HG02885 (cell line): ENCODE measurements around the gene CC2D2B.
"Not testable (repeated sequence)": the region's sequence is repeated elsewhere in the genome, so short reads cannot be mapped to it uniquely, and the experiment has no call there.

Experiments used
- ATAC-seq: cut with Tn5 transposase; IDR thresholded peaks from one replicate; pipeline ENCODE4 v1.9.1; 2021; ENCODE audit warnings: mild to moderate bottlenecking; ENCODE audit not compliant: unreplicated experiment, poor library complexity

Gene CC2D2B

DNA sequence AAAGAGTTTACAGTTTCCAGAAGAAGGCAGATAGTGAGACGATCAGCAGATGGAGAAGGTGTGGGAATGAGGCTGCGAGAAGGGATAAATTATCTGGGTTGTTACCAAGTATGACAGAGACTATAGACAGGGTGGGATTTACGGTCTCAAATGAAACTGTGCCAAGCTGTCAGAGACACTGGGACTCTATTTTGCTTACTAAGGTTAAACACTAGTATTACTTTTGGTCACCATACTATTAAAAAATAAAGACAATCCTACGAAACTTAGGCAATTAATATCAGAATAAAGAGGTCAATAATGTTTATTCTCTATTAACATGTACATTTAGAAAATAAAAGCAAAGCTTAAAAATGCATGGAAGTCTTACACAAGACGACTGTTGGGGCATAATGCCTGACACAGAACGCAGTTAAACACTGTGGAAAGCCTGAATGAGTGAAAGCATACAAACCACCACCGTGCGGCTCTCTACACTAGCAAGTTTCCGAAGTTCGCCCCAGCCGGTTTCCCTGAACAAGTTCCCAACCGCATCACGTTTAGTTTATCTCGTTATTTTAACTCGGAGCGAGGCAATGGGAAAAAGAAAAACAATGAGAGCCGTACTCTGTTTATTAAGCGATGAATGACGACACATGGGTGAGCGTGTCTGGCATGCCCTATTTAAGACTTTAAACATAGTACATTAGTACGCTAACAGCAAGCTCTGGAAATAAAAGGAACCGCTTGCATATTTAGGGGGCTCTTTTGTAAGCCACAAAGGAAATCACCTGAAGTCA is 909 bp upstream of the CC2D2B start:
- peak; percentile 43 for ATAC-seq

DNA sequence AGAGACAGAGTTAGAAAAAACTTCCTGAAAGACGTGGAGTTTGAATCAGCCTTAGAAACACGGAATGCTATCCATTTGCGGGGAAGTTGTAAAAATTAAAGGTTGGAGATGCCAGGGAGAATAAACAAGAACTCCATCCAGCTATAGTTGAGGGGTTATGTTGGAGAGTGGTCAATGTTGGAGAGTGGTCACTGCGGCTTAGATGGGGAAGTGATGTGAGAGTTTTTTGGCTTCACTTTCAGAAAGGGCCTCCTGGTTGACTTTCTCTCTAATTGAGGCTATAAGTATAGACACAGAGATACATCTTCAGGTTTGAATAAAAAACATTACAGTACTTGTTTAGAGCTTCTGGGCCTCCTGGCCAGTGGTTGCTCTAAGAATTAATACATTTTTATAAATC is 675 bp downstream of the CC2D2B start:
- ATAC-seq = no peak

DNA sequence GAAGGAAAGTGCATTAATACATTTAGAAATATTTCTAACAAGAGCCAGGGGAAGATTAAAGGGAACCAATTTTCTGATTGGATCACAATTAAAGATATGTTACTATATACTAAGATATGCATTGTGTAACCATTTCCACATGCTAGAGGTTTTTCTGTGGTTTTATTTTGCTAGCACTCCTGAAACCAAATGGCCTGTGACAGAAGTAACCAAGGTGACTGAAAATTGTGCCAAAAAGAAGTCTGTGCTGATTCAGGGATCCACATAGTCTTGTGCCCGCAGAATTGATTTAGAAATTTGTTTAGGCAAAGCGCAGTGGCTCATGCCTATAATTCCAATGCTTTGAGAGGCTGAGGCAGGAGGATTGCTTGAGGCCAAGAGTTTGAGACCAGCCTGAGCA is 1.8 kb downstream of the CC2D2B start:
- ATAC-seq = no peak

DNA sequence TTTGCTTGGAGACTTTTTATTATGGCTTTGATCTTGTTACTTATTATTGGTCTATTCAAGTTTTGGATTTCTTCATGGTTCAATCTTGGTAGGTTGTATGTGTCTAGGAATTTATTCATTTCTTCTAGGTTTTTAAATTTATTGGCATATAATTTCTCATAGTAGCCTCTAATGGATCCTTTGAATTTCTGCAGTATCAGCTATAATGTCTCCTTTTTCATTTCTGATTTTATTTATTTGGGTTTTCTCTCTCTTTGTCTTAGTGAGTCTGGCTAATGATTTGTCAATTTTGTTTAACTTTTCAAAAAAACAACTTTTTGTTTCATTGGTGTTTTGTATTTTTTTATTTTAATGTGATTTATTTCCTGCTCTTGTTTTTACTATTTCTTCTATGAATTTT is 8.3 kb downstream of the CC2D2B start:
- ATAC-seq = not testable (repeated sequence)

DNA sequence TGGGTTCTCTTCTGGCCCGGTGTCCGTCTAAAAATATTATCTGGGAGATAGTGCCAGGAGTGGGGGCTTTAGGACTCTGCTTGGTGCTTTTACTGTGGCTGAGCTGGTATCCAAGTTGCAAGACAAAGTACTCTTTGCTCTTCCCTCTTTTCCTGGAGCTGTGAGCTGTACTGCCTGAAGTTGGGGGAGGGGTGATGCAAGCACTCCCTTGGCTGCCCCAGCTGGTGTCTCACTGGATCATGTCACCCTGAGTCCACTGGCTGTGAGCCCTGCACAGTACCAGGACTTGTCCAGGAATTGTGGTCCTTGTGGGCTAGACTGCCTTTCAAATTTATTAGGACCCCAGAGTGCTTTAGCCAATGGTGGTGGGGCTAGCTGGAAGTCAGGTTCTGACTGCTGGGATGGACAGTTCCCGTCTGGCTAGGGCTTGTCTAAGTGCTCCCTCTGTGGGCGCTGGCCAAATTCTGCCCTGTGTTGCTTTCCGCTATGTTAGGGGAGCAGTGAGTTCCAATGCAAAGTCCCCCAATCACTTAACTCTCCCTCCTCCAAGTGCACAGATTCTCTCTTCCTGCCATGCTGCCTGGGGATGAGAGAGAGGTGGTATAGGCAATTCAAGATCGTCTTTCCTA is 13.1 kb downstream of the CC2D2B start:
- no peak for ATAC-seq

DNA sequence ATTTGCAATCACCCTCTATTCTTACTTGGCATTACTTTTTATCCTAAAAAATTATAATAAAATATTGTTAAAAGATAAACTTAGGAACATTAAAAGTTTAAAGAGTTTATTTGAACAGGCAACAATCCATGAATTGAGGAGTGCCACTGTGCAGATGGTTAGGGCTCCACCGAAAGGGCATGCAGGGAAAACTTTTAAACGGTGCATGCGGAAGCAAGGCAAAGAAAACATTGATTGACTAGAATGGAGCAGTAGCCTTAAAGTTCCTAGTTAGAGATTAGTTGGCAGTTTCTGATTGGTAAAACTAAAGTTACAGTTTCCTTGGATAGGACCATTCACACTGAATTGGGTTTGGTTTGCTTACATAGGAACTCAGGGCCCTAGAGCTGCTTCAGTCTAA is 17.3 kb downstream of the CC2D2B start:
- ATAC-seq = no peak

DNA sequence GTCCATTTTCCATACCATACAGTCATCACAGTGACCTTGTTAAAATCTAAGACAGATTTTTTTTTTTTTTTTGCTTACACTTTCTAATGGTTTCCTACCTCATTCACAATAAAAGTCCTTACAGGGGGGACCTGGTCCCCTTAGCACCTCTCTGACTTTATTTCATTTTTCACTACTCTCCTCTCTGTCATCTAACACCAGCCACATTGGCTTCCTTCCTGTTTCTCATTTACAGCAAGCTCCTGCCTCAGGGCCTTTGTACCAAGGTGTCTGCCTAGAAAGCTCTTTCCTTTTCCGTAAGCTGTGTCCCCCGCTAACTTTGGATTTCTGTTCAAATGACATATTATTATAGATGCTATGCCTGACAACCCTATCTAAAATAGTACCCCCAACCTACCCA is 27.7 kb downstream of the CC2D2B start:
- ATAC-seq = no peak

DNA sequence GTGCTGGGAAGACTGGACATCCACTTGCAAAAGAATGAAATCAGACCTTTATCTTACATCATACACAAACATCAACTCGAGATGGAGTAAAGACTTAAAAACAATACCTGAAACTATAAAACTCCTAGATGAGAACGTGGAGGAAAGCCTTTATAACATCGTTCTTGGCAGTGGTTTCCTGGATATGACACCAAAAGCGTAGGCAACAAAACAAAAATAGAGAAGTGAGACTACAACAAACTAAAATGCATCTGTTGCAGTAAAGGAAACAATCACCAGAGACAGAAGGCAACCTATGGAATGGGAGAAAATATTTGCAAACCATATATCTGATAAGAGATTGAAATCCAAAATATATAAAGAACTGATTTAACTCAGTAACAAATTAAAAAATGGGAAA is 33.3 kb downstream of the CC2D2B start:
- ATAC-seq = no peak

DNA sequence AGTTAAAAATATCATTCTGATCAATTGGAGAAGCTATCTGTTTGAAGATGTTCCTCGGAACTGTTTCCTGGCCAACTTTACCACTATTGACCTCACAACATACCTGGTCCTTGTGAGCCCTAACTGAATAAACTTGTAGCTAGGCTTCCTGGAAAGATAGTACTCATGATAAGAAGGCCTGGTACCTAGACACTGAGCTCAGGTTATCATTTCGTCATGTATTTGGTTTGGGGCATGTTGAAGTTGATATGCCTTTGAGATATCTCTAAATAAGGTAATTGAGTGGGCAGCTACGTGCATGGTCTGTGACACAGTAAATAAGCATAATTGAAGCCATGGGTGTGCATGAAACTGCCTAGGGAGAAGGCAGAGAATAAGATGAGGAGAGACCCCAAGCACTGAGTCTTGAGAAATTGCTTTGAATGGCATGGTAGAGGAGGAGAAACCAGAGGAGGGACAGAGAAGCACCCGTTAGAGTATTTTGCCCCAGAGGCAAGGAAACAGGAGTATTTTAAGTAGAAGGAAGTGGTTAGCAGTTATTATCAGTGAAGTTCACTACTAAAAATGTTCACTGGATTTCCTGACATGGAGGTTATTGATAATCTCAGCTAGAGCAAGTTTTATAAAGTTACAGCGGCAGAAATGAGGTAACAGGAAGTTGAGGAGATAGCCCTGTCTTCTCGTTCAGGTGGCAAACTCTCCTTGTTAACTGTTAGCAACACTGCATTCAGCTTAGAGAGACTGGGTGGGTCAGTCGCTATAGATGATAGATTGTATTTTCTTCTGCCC is 55.6 kb downstream of the CC2D2B start:
- ATAC-seq = no peak

DNA sequence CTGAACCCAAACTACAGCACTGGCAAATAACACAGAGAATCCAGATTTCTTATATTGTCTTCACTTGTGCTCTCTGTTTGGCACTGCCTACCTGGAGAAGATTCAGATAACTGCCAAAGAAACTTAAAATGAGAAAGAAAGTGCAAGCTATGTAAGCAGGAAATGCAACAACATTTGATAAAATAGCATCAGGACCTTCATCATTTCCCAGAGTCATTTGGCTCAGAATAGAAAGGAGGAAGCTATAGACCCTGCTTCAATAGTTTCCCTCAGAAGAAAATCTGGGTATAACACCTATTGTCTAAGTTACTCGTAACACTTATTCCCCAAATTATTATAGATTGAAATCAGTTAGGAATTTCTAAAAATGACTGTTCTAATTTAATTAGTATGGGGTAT is 56.2 kb downstream of the CC2D2B start:
- no peak for ATAC-seq

DNA sequence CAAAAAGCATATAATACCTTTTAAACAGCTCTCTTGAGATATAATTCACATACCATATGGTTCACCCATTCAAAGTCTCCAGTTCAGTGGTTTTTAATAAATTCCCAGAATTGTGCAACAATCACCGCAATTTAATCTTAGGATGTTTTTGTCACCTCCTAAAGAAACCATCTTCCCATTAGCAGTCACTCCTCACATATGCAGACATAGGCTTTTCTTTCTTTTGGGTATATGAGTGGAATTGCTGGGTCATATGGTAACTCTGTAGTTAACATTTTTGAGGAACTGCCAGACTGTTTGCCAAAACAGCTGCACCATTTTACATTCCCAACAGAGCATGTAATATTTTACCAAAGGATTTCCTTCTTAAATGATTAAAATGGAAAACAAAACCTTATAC is 57.0 kb downstream of the CC2D2B start:
- no peak for ATAC-seq

DNA sequence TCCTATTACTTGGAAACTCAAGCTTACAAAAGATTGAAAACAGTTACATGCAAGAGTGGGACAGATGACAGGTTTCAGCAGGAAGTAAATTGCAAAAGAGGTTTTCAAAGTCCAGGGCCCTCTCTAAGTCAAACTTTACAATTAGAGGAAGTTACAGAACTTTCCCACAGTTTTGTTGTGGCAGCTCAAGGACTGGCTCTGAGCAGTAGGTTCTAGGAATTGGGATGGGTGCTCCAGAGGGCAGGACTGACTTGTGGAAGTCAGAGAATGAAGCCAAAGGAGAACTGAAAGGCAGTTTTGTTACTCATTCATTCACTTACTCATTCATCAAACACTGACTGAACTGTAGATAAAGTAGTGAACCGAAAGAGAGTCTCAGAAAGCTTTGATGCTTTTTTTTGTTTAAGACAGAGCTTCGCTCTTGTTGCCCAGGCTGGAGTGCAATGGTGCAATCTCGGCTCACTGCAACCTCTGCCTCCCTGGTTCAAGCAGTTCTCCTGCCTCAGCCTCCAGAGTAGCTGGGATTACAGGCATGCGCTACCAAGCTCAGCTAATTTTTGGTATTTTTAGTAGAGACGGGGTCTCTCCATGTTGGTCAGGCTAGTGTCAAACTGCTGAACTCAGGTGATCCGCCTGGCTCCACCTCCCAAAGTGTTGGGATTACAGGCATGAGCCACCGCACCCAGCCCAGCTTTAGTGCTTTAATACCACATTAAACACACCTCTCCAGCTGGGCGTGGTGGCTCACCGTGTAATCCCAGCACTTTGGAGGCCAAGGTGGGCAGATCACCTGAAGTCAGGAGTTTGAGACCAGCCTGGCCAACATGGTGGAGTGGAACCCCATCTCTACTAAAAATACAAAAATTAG is 68.8 kb downstream of the CC2D2B start:
- no peak for ATAC-seq

DNA sequence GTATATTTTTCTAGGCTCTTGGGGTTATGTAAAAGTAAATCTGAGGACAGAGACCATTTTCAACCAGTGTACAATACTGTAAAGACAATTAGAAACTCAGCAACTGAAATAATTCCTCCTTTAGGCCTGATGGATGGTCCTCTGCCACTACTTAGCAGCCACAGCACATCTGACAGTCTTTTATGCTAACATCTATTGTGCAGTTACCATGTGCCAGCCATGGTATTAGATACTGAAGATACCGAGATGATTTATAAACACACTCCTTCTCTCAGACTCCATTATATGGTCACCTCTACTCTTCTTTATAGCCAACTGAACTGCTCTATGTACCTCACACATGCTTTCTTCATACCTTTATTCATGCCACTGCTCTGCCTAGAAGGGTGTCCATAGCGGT is 74.4 kb downstream of the CC2D2B start:
- ATAC-seq = no peak

DNA sequence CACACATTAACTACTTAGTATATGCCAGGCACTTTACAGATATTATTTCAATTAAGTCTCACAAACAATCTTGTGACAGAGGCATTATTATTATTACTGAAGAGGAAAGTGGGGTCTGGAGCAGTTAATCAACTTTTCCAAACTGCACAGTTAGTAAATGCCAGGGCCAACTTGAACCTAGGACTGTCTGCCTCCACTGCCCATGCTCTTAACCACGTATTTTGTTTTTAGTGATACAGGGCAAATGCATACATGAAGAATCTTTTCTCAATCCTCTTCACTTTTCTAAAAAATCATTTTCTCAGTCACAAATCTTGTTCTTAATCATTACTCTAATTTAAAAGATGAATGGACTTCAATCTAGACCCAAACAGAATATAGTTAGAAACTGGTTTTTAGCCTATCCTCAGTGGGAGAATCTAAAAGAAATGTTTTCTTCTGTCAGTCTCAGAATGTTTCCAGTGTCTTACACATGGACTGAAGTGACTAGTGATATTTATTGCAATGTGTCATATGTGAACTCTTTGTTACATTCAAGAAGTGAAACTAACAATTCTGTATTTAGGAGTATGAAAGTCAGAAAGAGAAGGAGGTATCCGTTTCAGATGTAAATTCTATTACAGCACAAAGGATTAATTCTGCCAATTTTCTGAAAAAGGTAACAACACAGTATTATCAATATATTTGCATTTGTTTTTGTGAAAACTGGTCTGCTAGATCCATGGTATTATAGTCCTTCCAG is 80.1 kb downstream of the CC2D2B start:
- ATAC-seq = peak; percentile 96

DNA sequence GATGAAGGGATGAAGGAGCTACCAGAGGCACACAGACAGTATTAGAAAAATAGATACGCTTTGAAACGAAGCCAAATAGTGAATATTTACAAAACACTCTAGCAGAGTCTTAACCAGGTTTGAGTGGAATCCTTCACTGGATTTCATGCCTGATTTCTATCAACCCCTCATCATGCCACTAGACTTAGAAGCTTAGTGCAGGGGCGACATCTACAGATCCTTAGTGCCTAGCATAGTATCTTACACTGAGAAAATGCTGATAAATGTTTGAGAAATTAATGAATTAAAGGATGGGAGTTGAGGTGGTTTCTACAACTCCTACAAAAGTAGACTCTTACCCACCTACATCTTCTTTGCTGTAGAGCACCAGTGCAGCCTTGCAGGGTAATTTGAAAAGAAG is 80.9 kb downstream of the CC2D2B start:
- ATAC-seq = peak; percentile 1

DNA sequence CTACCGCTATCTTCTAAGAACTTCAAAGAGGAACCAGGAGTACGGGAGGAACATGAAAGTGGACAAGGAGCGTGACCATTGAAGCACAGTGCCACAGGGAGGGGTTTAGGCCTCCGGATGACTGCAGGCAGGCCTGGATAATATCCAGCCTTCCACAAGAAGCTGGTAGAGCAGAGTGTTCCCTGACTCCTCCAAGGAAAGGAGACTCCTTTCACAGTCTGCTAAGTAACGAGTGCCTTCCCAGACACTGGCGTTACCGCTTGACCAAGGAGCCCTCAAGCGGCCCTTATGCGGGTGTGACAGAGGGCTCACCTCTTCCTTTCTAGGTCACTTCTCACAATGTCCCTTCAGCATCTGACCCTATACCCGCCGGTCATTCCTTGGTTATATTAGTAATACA is 86.6 kb downstream of the CC2D2B start:
- ATAC-seq = not testable (repeated sequence)

DNA sequence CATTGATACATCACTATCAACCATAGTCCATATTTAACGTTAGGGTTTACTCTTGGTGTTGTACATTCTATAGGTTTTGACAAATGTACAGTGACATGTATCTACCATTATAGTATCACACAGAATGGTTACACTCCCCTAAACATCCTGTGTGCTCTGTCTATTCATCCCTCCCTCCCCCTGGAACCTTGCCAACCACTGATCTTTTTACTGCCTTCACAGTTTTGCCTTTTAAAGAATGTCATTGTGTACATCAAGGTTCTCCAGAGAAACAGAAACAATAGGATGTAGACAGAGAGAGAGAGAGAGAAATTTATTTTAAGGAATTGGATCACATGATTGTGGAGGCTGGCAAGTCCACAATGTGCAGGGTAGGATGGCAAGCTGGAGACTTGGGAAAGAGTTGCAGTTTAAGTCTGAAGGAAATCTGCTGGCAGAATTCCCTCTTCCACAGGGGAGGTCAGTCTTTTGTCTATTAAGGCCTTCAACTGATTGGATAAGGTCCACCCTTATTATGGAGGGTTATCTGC is 90.5 kb downstream of the CC2D2B start:
- no peak for ATAC-seq

DNA sequence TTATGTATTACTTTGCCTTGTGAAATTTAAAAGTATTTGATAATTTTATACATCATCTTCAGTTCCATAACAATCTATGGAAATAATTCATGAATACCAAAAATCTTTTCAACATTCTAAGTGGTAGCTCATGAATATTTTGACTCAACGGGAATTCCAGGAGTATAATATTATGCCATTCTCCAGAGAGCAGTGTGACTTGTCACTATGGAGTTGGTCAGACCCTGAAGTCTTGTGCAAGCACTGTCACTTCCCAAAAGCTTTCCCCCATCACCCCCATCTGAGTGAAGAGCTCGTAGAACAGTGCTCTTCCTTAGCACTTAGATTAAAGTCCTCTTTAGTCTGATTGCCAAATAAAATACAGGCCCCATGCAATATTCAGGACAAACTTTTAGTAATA is 106.2 kb downstream of the CC2D2B start:
- ATAC-seq = no peak

DNA sequence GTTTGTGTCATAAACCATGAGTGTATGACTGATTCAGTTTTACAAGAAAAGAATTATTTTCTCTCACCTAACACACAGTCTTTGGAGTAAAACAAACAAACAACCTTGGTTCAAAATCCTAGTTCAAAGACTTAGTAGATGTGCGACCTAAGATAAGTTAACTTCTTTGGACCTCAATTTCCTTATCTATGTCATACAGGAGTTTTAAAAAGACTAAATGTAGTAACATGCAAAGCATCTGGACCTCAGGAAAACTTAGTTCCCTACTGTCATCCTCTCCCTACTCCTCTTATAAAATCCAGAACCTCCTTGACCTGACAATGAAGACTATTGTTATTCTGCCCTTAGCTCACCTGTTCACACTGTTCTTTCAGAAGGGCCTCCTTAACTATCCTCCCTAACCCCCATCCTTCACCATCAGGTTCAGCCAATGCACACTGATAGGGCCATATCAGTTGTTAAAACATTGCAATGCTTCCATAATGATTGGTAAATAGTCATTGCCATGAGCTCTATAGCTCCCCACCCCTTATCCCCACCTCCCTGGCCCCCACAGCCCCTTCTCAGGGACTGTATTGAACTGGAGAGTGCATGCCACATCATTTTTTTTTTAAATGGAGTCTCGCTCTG is 106.8 kb downstream of the CC2D2B start:
- no peak for ATAC-seq
